ENCODE data around the gene LRRC7.

GRCh38 chr1:69611316-69611715 is 43.6 kb downstream of the LRRC7 start:
- no peak for TF ChIP-seq RFX5 (IDR thresholded peaks at IDR 0.05; ENCODE audit: low read length)
- TF ChIP-seq SMC3 (IDR thresholded peaks at IDR 0.05; ENCODE audit: low read depth, low read length): no peak

Measured in SK-N-SH (cell line).